ENCODE data around the gene CNTN5. TPM values are rescaled to one million over a fixed set of nuclear protein-coding genes. Genes with fewer than 3 reads are reported as not detected.

The CNTN5 gene
- total RNA-seq, 1 donor from 2014 or later, result not detected

GRCh38 chr11:99593197-99593596 lies 572.4 kb downstream of the CNTN5 start:
- Mint-ChIP-seq H3K27ac (ENCODE audit: unreplicated experiment) (no peak overlapping the region), H3K27me3 (ENCODE audit: low read depth) (peaks cover 24% of the 10 kb centered on the region), H3K36me3 (ENCODE audit: low read depth) (no peaks in the 10 kb centered on the region), H3K9me3 (ENCODE audit: low read depth) (no peaks in the 10 kb centered on the region), H3K4me3 (ENCODE audit: unreplicated experiment) (no peak overlapping the region), H3K4me1 (ENCODE audit: low read depth) (no peaks in the 10 kb centered on the region)
- TF ChIP-seq CTCF (IDR thresholded peaks at IDR 0.05), result no peak
- no peak for DNase-seq (ENCODE audit: low spot score)

GRCh38 chr11:99601179-99601578 lies 580.4 kb downstream of the CNTN5 start:
- Mint-ChIP-seq H3K27ac (ENCODE audit: unreplicated experiment) (no peak overlapping the region), H3K4me3 (ENCODE audit: unreplicated experiment) (no peak overlapping the region), H3K36me3 (ENCODE audit: low read depth) (no peaks in the 10 kb centered on the region), H3K27me3 (ENCODE audit: low read depth) (peaks cover 6% of the 10 kb centered on the region), H3K4me1 (ENCODE audit: low read depth) (no peaks in the 10 kb centered on the region), H3K9me3 (ENCODE audit: low read depth) (no peaks in the 10 kb centered on the region)
- DNase-seq (ENCODE audit: low spot score), result no peak
- TF ChIP-seq CTCF (IDR thresholded peaks at IDR 0.05), result no peak

- DNase-seq (ENCODE audit: low spot score), result no peak
- H3K9me3 Mint-ChIP-seq (ENCODE audit: low read depth), result no peaks in the 10 kb centered on the region
- TF ChIP-seq CTCF (IDR thresholded peaks at IDR 0.05), result no peak
These were observed 593.6 kb downstream of the CNTN5 start for GRCh38 chr11:99614352-99614751.

GRCh38 chr11:99630629-99631028 lies 609.9 kb downstream of the CNTN5 start:
- no peak overlapping the region for H3K27ac Mint-ChIP-seq (ENCODE audit: unreplicated experiment)
- no peaks in the 10 kb centered on the region for H3K9me3 Mint-ChIP-seq (ENCODE audit: low read depth)
- H3K4me1 Mint-ChIP-seq (ENCODE audit: low read depth), result no peaks in the 10 kb centered on the region
- TF ChIP-seq CTCF (IDR thresholded peaks at IDR 0.05), result no peak
- no peaks in the 10 kb centered on the region for H3K36me3 Mint-ChIP-seq (ENCODE audit: low read depth)
- DNase-seq (ENCODE audit: low spot score), result no peak
- H3K27me3 Mint-ChIP-seq (ENCODE audit: low read depth), result peaks cover 19% of the 10 kb centered on the region
- H3K4me3 Mint-ChIP-seq (ENCODE audit: unreplicated experiment), result no peak overlapping the region

More at GRCh38 chr11:99614352-99614751, 593.6 kb downstream of the CNTN5 start:
- H3K27ac Mint-ChIP-seq (ENCODE audit: unreplicated experiment), result no peak overlapping the region
- H3K4me1 Mint-ChIP-seq (ENCODE audit: low read depth), result no peaks in the 10 kb centered on the region
- no peaks in the 10 kb centered on the region for H3K36me3 Mint-ChIP-seq (ENCODE audit: low read depth)
- peaks cover 10% of the 10 kb centered on the region for H3K27me3 Mint-ChIP-seq (ENCODE audit: low read depth)
- no peak overlapping the region for H3K4me3 Mint-ChIP-seq (ENCODE audit: unreplicated experiment)

GRCh38 chr11:99631618-99632017 lies 610.9 kb downstream of the CNTN5 start:
- Mint-ChIP-seq H3K27ac (ENCODE audit: unreplicated experiment) (no peak overlapping the region), H3K27me3 (ENCODE audit: low read depth) (peaks cover 13% of the 10 kb centered on the region), H3K36me3 (ENCODE audit: low read depth) (no peaks in the 10 kb centered on the region), H3K4me3 (ENCODE audit: unreplicated experiment) (no peak overlapping the region), H3K9me3 (ENCODE audit: low read depth) (no peaks in the 10 kb centered on the region), H3K4me1 (ENCODE audit: low read depth) (no peaks in the 10 kb centered on the region)
- TF ChIP-seq CTCF (IDR thresholded peaks at IDR 0.05), result no peak
- no peak for DNase-seq (ENCODE audit: low spot score)

All from chondrocyte (in vitro differentiated cells).